Measurements from ENCODE around the gene OR5K2. TPM values are rescaled to one million over a fixed set of nuclear protein-coding genes. Genes with fewer than 3 reads are reported as not detected.

OR5K2 gene
- total and polyA plus RNA-seq, 10 of the 15 experiments (the other 5 are each of a cell fraction or from before 2014, with no cell fraction given): 0.12 TPM; not detected in 9

DNA sequence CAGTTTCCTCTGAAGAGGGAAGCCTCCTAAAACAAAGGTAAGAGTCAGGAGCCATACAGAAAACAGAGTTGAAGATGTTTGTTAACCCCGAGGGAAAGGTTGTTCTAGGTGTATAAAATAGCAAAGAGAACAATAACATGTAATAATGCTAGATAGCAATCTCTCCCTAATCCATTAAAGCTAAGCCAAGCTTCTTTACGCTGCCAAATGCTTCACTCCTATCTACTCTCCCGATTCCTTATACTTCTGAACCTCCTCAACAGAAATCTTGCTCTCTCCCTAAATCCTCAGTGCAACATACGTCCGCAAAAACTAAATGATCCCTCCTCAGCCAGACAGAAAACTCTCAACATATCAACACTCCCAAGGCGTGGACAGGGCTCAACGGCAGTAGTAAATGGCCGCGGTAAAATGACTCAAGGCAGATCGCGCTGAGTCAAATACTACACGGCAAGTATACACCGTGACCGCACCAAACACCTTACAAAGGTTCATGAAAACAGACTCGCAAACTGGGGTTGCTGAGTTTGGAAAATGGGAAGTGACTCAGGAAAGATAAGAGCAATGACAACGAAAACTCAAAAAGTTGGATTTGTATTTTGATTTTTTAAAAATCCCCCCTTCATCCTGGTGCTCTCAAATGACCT, 24.5 kb downstream of the OR5K2 start (continued):
- TF ChIP-seq, protein P1, sequence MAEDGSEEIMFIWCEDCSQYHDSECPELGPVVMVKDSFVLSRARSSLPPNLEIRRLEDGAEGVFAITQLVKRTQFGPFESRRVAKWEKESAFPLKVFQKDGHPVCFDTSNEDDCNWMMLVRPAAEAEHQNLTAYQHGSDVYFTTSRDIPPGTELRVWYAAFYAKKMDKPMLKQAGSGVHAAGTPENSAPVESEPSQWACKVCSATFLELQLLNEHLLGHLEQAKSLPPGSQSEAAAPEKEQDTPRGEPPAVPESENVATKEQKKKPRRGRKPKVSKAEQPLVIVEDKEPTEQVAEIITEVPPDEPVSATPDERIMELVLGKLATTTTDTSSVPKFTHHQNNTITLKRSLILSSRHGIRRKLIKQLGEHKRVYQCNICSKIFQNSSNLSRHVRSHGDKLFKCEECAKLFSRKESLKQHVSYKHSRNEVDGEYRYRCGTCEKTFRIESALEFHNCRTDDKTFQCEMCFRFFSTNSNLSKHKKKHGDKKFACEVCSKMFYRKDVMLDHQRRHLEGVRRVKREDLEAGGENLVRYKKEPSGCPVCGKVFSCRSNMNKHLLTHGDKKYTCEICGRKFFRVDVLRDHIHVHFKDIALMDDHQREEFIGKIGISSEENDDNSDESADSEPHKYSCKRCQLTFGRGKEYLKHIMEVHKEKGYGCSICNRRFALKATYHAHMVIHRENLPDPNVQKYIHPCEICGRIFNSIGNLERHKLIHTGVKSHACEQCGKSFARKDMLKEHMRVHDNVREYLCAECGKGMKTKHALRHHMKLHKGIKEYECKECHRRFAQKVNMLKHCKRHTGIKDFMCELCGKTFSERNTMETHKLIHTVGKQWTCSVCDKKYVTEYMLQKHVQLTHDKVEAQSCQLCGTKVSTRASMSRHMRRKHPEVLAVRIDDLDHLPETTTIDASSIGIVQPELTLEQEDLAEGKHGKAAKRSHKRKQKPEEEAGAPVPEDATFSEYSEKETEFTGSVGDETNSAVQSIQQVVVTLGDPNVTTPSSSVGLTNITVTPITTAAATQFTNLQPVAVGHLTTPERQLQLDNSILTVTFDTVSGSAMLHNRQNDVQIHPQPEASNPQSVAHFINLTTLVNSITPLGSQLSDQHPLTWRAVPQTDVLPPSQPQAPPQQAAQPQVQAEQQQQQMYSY (CRISPR knock-in tag; IDR thresholded peaks at IDR 0.05): no peak
- peak; percentile 85 for TF ChIP-seq YY1 (IDR thresholded peaks at IDR 0.05; ENCODE audit: low read depth, low read length)
- TF ChIP-seq, protein P2, sequence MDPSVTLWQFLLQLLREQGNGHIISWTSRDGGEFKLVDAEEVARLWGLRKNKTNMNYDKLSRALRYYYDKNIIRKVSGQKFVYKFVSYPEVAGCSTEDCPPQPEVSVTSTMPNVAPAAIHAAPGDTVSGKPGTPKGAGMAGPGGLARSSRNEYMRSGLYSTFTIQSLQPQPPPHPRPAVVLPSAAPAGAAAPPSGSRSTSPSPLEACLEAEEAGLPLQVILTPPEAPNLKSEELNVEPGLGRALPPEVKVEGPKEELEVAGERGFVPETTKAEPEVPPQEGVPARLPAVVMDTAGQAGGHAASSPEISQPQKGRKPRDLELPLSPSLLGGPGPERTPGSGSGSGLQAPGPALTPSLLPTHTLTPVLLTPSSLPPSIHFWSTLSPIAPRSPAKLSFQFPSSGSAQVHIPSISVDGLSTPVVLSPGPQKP (IDR thresholded peaks at IDR 0.05; ENCODE audit: low read depth, low read length): 0 out of 2 replicates have a peak, but pooled peaks have one; percentile 14
- 0 out of 4 replicates have a peak, but pooled peaks of 1 of the 2 experiments have one; percentile 40 for TF ChIP-seq IKZF2 (IDR thresholded peaks at IDR 0.05)
- peak; percentile 16 for TF ChIP-seq KLF5 (IDR thresholded peaks at IDR 0.05; ENCODE audit: partially characterized antibody)
- TF ChIP-seq, protein P3, sequence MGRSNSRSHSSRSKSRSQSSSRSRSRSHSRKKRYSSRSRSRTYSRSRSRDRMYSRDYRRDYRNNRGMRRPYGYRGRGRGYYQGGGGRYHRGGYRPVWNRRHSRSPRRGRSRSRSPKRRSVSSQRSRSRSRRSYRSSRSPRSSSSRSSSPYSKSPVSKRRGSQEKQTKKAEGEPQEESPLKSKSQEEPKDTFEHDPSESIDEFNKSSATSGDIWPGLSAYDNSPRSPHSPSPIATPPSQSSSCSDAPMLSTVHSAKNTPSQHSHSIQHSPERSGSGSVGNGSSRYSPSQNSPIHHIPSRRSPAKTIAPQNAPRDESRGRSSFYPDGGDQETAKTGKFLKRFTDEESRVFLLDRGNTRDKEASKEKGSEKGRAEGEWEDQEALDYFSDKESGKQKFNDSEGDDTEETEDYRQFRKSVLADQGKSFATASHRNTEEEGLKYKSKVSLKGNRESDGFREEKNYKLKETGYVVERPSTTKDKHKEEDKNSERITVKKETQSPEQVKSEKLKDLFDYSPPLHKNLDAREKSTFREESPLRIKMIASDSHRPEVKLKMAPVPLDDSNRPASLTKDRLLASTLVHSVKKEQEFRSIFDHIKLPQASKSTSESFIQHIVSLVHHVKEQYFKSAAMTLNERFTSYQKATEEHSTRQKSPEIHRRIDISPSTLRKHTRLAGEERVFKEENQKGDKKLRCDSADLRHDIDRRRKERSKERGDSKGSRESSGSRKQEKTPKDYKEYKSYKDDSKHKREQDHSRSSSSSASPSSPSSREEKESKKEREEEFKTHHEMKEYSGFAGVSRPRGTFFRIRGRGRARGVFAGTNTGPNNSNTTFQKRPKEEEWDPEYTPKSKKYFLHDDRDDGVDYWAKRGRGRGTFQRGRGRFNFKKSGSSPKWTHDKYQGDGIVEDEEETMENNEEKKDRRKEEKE (IDR thresholded peaks at IDR 0.05): no peak
- TF ChIP-seq, protein P4, sequence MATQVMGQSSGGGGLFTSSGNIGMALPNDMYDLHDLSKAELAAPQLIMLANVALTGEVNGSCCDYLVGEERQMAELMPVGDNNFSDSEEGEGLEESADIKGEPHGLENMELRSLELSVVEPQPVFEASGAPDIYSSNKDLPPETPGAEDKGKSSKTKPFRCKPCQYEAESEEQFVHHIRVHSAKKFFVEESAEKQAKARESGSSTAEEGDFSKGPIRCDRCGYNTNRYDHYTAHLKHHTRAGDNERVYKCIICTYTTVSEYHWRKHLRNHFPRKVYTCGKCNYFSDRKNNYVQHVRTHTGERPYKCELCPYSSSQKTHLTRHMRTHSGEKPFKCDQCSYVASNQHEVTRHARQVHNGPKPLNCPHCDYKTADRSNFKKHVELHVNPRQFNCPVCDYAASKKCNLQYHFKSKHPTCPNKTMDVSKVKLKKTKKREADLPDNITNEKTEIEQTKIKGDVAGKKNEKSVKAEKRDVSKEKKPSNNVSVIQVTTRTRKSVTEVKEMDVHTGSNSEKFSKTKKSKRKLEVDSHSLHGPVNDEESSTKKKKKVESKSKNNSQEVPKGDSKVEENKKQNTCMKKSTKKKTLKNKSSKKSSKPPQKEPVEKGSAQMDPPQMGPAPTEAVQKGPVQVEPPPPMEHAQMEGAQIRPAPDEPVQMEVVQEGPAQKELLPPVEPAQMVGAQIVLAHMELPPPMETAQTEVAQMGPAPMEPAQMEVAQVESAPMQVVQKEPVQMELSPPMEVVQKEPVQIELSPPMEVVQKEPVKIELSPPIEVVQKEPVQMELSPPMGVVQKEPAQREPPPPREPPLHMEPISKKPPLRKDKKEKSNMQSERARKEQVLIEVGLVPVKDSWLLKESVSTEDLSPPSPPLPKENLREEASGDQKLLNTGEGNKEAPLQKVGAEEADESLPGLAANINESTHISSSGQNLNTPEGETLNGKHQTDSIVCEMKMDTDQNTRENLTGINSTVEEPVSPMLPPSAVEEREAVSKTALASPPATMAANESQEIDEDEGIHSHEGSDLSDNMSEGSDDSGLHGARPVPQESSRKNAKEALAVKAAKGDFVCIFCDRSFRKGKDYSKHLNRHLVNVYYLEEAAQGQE (IDR thresholded peaks at IDR 0.05; ENCODE audit: low read depth, low read length): peak; percentile 56; the same call in 1 of the 2 replicates
- 0 out of 2 replicates have a peak, but pooled peaks have one; percentile 52 for TF ChIP-seq YBX1 (IDR thresholded peaks at IDR 0.05)
- peak; percentile 44; the same call in 1 of the 2 replicates for TF ChIP-seq TARDBP (IDR thresholded peaks at IDR 0.05; ENCODE audit: borderline replicate concordance)
- TF ChIP-seq SMAD1 (IDR thresholded peaks at IDR 0.05; ENCODE audit: low read depth, partially characterized antibody): peak; percentile 43
- TF ChIP-seq NFIC (IDR thresholded peaks at IDR 0.05; ENCODE audit: low read depth, low read length): peak; percentile 10; the same call in 1 of the 2 replicates
- 0 out of 2 replicates have a peak, but pooled peaks have one; percentile 14 for TF ChIP-seq ATF7 (IDR thresholded peaks at IDR 0.05; ENCODE audit: low read depth)
- TF ChIP-seq NBN (IDR thresholded peaks at IDR 0.05): peak; percentile 34; the same call in 1 of the 2 replicates
- no peak; the same call in 1 of the 2 replicates for TF ChIP-seq PAX8 (IDR thresholded peaks at IDR 0.05)
- TF ChIP-seq CBX5 (IDR thresholded peaks at IDR 0.05; ENCODE audit: low read depth): 0 out of 2 replicates have a peak, but pooled peaks have one; percentile 68
- TF ChIP-seq, protein P5, sequence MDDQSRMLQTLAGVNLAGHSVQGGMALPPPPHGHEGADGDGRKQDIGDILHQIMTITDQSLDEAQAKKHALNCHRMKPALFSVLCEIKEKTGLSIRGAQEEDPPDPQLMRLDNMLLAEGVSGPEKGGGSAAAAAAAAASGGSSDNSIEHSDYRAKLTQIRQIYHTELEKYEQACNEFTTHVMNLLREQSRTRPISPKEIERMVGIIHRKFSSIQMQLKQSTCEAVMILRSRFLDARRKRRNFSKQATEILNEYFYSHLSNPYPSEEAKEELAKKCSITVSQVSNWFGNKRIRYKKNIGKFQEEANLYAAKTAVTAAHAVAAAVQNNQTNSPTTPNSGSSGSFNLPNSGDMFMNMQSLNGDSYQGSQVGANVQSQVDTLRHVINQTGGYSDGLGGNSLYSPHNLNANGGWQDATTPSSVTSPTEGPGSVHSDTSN (IDR thresholded peaks at IDR 0.05; ENCODE audit: insufficient replicate concordance, low read depth, low read length): no peak

All from GM12878 (cell line).